DOHH2 (cell line): ENCODE data around the gene IL1RL2.

Experiments used
- H3F3A ChIP-seq: fragments of 200-600 bp; sonication (generic), shearing (Covaris generic); 2 replicates; pipeline ENCODE4 v1.6.0; 2016; ENCODE audit warnings: antibody characterized with exemption, mild to moderate bottlenecking; ENCODE audit not compliant: control insufficient read depth, insufficient read depth
- H3K27ac ChIP-seq: fragments of 200-600 bp; sonication (generic); 2 replicates; pipeline ENCODE4 v1.5.1; 2014; ENCODE audit warnings: low read depth, mild to moderate bottlenecking, low read length, moderate library complexity
- H3K27me3 ChIP-seq: fragments of 200-600 bp; sonication (generic); 2 replicates; pipeline ENCODE4 v1.6.1; 2014; ENCODE audit warnings: mild to moderate bottlenecking, low read length, mixed read lengths; ENCODE audit not compliant: control insufficient read depth
- H3K36me3 ChIP-seq: fragments of 200-600 bp; sonication (generic); 2 replicates; pipeline ENCODE4 v1.6.1; 2014; ENCODE audit warnings: mild to moderate bottlenecking, low read length, moderate library complexity, mixed read lengths; ENCODE audit not compliant: control insufficient read depth
- H3K4me1 ChIP-seq: fragments of 200-600 bp; sonication (generic); 2 replicates; pipeline ENCODE4 v1.6.1; 2014; ENCODE audit warnings: mild to moderate bottlenecking, low read length, mixed read lengths; ENCODE audit not compliant: control insufficient read depth
- H3K4me2 ChIP-seq: fragments of 200-600 bp; sonication (generic); 2 replicates; pipeline ENCODE4 v1.6.0; 2014; ENCODE audit warnings: mild to moderate bottlenecking, low read length, moderate library complexity
- H3K4me3 ChIP-seq: fragments of 200-600 bp; sonication (generic); 2 replicates; pipeline ENCODE4 v1.5.1; 2014; ENCODE audit warnings: mild to moderate bottlenecking, low read length, mixed read lengths
- H3K79me2 ChIP-seq: fragments of 200-600 bp; sonication (generic); 2 replicates; pipeline ENCODE4 v1.6.1; 2014; ENCODE audit warnings: mild to moderate bottlenecking, low read length, mixed read lengths; ENCODE audit not compliant: control insufficient read depth
- H3K9me2 ChIP-seq: fragments of 200-600 bp; sonication (generic); replicated peaks from 2 replicates; pipeline ENCODE4 v1.6.1; 2014; ENCODE audit warnings: mild to moderate bottlenecking, low read length, mixed read lengths; ENCODE audit not compliant: control insufficient read depth
- H3K9me3 ChIP-seq: fragments of 200-600 bp; sonication (generic); 2 replicates; pipeline ENCODE4 v1.6.1; 2014; ENCODE audit warnings: antibody characterized with exemption, low read length, mixed read lengths; ENCODE audit not compliant: control insufficient read depth, insufficient read depth
- H4K20me1 ChIP-seq: fragments of 200-600 bp; sonication (generic); 2 replicates; pipeline ENCODE4 v1.6.0; 2014; ENCODE audit warnings: low read depth, mild to moderate bottlenecking, antibody characterized with exemption, low read length, moderate library complexity; ENCODE audit not compliant: control insufficient read depth, insufficient read depth
- CTCF ChIP-seq: fragments of 200-600 bp; sonication (generic); IDR thresholded peaks from one replicate; pipeline ENCODE4 v1.5.1; 2014; ENCODE audit warnings: antibody characterized with exemption, mild to moderate bottlenecking, low read depth, low read length; ENCODE audit not compliant: poor library complexity, severe bottlenecking
- EZH2phosphoT487 ChIP-seq: fragments of 200-600 bp; sonication (generic); IDR thresholded peaks from 2 replicates; pipeline ENCODE4 v1.6.1; 2017; ENCODE audit warnings: borderline replicate concordance, mild to moderate bottlenecking, antibody characterized with exemption, low read length, moderate library complexity, mixed read lengths

The IL1RL2 gene

DNA sequence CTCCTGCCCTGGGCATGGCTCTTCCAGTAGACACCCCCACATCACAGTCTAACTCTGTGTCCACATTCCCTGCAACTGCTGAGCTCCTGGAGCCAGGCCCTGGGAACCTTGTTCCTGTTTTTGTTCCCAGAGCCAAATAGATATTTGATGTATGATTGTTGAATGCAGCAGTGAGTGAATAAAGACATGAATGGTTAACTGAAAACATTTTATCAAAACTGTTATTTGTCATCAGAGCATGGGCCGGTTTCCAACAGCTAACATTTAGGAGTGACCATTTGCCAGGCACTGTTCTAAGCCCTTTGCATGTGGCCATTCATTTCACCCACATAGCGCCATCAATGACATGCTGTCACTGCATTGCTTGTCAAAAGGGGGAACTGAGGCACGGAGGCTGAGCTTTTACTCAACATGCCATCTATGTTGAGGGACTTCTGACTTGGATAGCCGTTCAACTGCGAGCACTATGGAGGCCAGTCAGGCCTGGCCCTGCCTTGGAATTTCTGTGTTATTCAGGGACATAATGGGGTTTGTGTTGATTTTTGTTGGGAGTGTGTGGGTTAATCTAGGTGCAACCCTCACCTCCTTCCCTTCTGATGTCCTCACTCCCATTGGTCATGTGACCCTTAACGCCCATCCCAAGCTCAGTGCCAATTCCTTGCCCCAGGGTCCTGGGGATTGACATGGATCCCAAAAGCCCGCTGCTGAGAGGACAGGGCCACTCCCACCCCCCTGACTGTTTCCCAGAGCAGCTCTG is 31.7 kb upstream of the IL1RL2 start:
- Histone ChIP-seq H4K20me1 (no peaks in the 10 kb centered on the region), H3K4me2 (no peak overlapping the region), H3K27ac (no peak overlapping the region), H3K79me2 (no peaks in the 10 kb centered on the region), H3K27me3 (no peaks in the 10 kb centered on the region), H3K4me3 (no peak overlapping the region), H3F3A (no peaks in the 10 kb centered on the region), H3K9me2 (no peaks in the 10 kb centered on the region), H3K36me3 (no peaks in the 10 kb centered on the region), H3K4me1 (no peaks in the 10 kb centered on the region), H3K9me3 (no peaks in the 10 kb centered on the region)
- TF ChIP-seq CTCF: no peak
- TF ChIP-seq EZH2phosphoT487: no peak

- Histone ChIP-seq H4K20me1 (no peaks in the 10 kb centered on the region), H3K79me2 (no peaks in the 10 kb centered on the region), H3K4me3 (no peak overlapping the region), H3K4me2 (no peak overlapping the region), H3K9me3 (no peaks in the 10 kb centered on the region), H3K27me3 (no peaks in the 10 kb centered on the region), H3K4me1 (no peaks in the 10 kb centered on the region), H3F3A (no peaks in the 10 kb centered on the region), H3K9me2 (no peaks in the 10 kb centered on the region), H3K27ac (no peak overlapping the region), H3K36me3 (no peaks in the 10 kb centered on the region)
- TF ChIP-seq EZH2phosphoT487 (no peak), CTCF (no peak)
Observed at GRCh38 chr2:102155703-102156515, 30.9 kb upstream of the IL1RL2 start.

- Histone ChIP-seq H3F3A (no peaks in the 10 kb centered on the region), H3K4me2 (no peak overlapping the region), H3K9me3 (no peaks in the 10 kb centered on the region), H3K4me3 (no peak overlapping the region), H3K9me2 (no peaks in the 10 kb centered on the region), H3K36me3 (no peaks in the 10 kb centered on the region), H3K79me2 (no peaks in the 10 kb centered on the region), H4K20me1 (no peaks in the 10 kb centered on the region), H3K27me3 (no peaks in the 10 kb centered on the region), H3K4me1 (no peaks in the 10 kb centered on the region), H3K27ac (no peak overlapping the region)
- TF ChIP-seq CTCF (no peak), EZH2phosphoT487 (no peak)
Observed at GRCh38 chr2:102158011-102158755, 28.6 kb upstream of the IL1RL2 start.
